HCT116 (cell line): ENCODE results near the gene FAM193A. TPM values are rescaled to one million over a fixed set of nuclear protein-coding genes. Genes with fewer than 3 reads are reported as not detected.

Experiments used
- ATAC-seq: fragments of 200-7000 bp; cut with Tn5 transposase; 2 replicates; pipeline ENCODE4 v1.9.1; 2020; ENCODE audit warnings: mild to moderate bottlenecking, moderate library complexity
- BruUV-seq: library from RNA; stranded (reverse); fragments of 400-500 nt; replicated peaks from 2 replicates; lab custom pipeline; 2021; lab: Mats Ljungman, UMichigan
- CTCF ChIA-PET: fragments of 300-600 bp; sonication (Branson Sonifier 250); formaldehyde crosslinking; loops from one replicate; lab custom pipeline; 2021; ENCODE audit warnings: antibody characterized with exemption; lab: Charles Lee
- POLR2A ChIA-PET: fragments of 300-600, 350-600 bp; sonication (Branson Sonifier 250); formaldehyde crosslinking; loops from one replicate; lab custom pipeline; 2021; ENCODE audit warnings: antibody characterized with exemption; lab: Charles Lee
- RAD21 ChIA-PET, 2 experiments: fragments of 300-600 bp; sonication (Branson Sonifier 250); formaldehyde crosslinking; loops; one replicate each; lab custom pipeline; 2023; ENCODE audit warnings: low total read pairs in 2 of 2; ENCODE audit not compliant: uncharacterized antibody in 2 of 2, unreplicated experiment in 2 of 2, low non-redundant PET in 1 of 2; lab: Charles Lee
- DNase-seq: peaks from one replicate; pipeline ENCODE4 v3.0.0-alpha.2; 2010; ENCODE audit warnings: low read depth, low spot score
- H2AFZ ChIP-seq: fragments of 200-600 bp; shearing (Covaris generic), sonication (generic); 2 replicates; pipeline ENCODE4 v1.6.1; 2017; ENCODE audit warnings: low read depth, mixed run types, mixed read lengths, antibody characterized with exemption, low read length; ENCODE audit not compliant: poor library complexity, severe bottlenecking
- H3K27ac ChIP-seq: 2 replicates; pipeline ENCODE4 v1.5.1; 2012; ENCODE audit warnings: low read depth, low read length
- H3K27me3 ChIP-seq: fragments of 200-600 bp; sonication (generic); 2 replicates; pipeline ENCODE4 v1.6.1; 2016; ENCODE audit warnings: mixed run types, low read length, mixed read lengths; ENCODE audit not compliant: insufficient read depth
- H3K36me3 ChIP-seq, 2 experiments: fragments of 200-500 bp in 1 of 2; fragments of 200-600 bp in 1 of 2; sonication (Bioruptor generic) in 1 of 2; sonication (generic) in 1 of 2; 2 replicates each; pipeline versions ENCODE4 v1.5.1 to v1.6.1; 2014 to 2016; ENCODE audit warnings: low read length in 2 of 2, inconsistent platforms in 1 of 2, mixed read lengths in 1 of 2, mixed run types in 1 of 2; ENCODE audit not compliant: insufficient read depth in 2 of 2, control insufficient read depth in 1 of 2
- H3K4me1 ChIP-seq, 2 experiments: fragments of 200-600 bp in 1 of 2; sonication (generic) in 1 of 2; 2 replicates each; pipeline versions ENCODE4 v1.5.1 to v1.6.1; 2012 to 2017; ENCODE audit warnings: low read length in 2 of 2, inconsistent platforms in 1 of 2, mild to moderate bottlenecking in 1 of 2, mixed read lengths in 1 of 2, mixed run types in 1 of 2, moderate library complexity in 1 of 2; ENCODE audit not compliant: insufficient read depth in 2 of 2, control insufficient read depth in 1 of 2
- H3K4me2 ChIP-seq: fragments of 200-600 bp; sonication (generic); 2 replicates; pipeline ENCODE4 v1.6.1; 2017; ENCODE audit warnings: mixed run types, low read length, mixed read lengths
- H3K4me3 ChIP-seq, 2 experiments: fragments of 200-600 bp in 1 of 2; sonication (generic) in 1 of 2; replicated peaks in 1 of 2; 2 replicates each; pipeline ENCODE4 v1.5.1; 2011 to 2016; ENCODE audit warnings: low read length in 2 of 2, control low read depth in 1 of 2, low read depth in 1 of 2, mild to moderate bottlenecking in 1 of 2, mixed read lengths in 1 of 2, mixed run types in 1 of 2
- H3K79me2 ChIP-seq: fragments of 200-600 bp; sonication (generic); 2 replicates; pipeline ENCODE4 v1.6.1; 2017; ENCODE audit warnings: mild to moderate bottlenecking, mixed run types, low read length, moderate library complexity, mixed read lengths; ENCODE audit not compliant: insufficient read depth
- H3K9ac ChIP-seq: fragments of 200-600 bp; sonication (generic); 2 replicates; pipeline ENCODE4 v1.6.1; 2016; ENCODE audit warnings: low read length, mixed read lengths
- H3K9me2 ChIP-seq: fragments of 200-600 bp; sonication (generic), shearing (Covaris generic); 2 replicates; pipeline ENCODE4 v1.6.1; 2017; ENCODE audit warnings: mixed run types, mild to moderate bottlenecking, moderate library complexity; ENCODE audit not compliant: insufficient read depth
- H3K9me3 ChIP-seq, 2 experiments: fragments of 200-500 bp in 1 of 2; fragments of 200-600 bp in 1 of 2; sonication (Bioruptor generic) in 1 of 2; sonication (generic) in 1 of 2; 2 replicates each; pipeline ENCODE4 v1.6.1; 2014 to 2017; ENCODE audit warnings: low read length in 2 of 2, mixed read lengths in 2 of 2, inconsistent platforms in 1 of 2, low read depth in 1 of 2, mild to moderate bottlenecking in 1 of 2, mixed run types in 1 of 2, moderate library complexity in 1 of 2; ENCODE audit not compliant: control insufficient read depth in 1 of 2, insufficient read depth in 1 of 2
- H4K20me1 ChIP-seq: fragments of 200-600 bp; sonication (generic), shearing (Covaris generic); 2 replicates; pipeline ENCODE4 v1.6.1; 2017; ENCODE audit warnings: mixed run types, mild to moderate bottlenecking, moderate library complexity; ENCODE audit not compliant: insufficient read depth
- CBX3 ChIP-seq: IDR thresholded peaks from 2 replicates; pipeline ENCODE4 v1.6.1; 2012; ENCODE audit warnings: low read depth
- CEBPB ChIP-seq: IDR thresholded peaks from 2 replicates; pipeline ENCODE4 v1.6.1; 2012; ENCODE audit warnings: low read depth
- ELF1 ChIP-seq: IDR thresholded peaks from 2 replicates; pipeline ENCODE4 v1.6.1; 2012; ENCODE audit warnings: low read depth, borderline replicate concordance
- EZH2 ChIP-seq: fragments of 200-600 bp; sonication (generic); IDR thresholded peaks from 2 replicates; pipeline ENCODE4 v1.6.1; 2017; ENCODE audit warnings: antibody characterized with exemption, mixed run types
- POLR2A ChIP-seq: IDR thresholded peaks from 2 replicates; pipeline ENCODE4 v1.7.0; 2011; ENCODE audit warnings: borderline replicate concordance; ENCODE audit not compliant: insufficient read depth, insufficient read length; ENCODE audit errors: extremely low read depth
- RAD21 ChIP-seq: IDR thresholded peaks from 2 replicates; pipeline ENCODE4 v1.6.1; 2012; ENCODE audit warnings: low read depth, mild to moderate bottlenecking
- SP1 ChIP-seq: IDR thresholded peaks from 2 replicates; pipeline ENCODE4 v1.6.1; 2012; ENCODE audit warnings: low read depth
- SRF ChIP-seq: IDR thresholded peaks from 2 replicates; pipeline ENCODE4 v1.6.1; 2012; ENCODE audit warnings: low read depth
- intact Hi-C: fragments of 100-400 bp; cut with micrococcal nuclease; formaldehyde crosslinking; loops from 2 replicates; pipeline ENCODE4 v1.10.0; 2022
- total RNA-seq: library from RNA; stranded (reverse); gene quantifications from one replicate; pipeline ENCODE4 v1.2.1, GENCODE V29; 2021; ENCODE audit not compliant: unreplicated experiment
- TF ChIP-seq, protein P1 (sequence below), 3 experiments: fragments of 200-600 bp in 1 of 3; sonication (generic) in 1 of 3; IDR thresholded peaks in 2 of 3; conservative IDR thresholded peaks in 1 of 3; 2 replicates each; pipeline ENCODE4 v1.5.1; 2012 to 2017; ENCODE audit warnings: low read depth in 2 of 3, low read length in 2 of 3, antibody characterized with exemption in 1 of 3, borderline replicate concordance in 1 of 3, control low read depth in 1 of 3, mild to moderate bottlenecking in 1 of 3, mixed read lengths in 1 of 3, mixed run types in 1 of 3, moderate library complexity in 1 of 3; ENCODE audit not compliant: insufficient read depth in 1 of 3
- TF ChIP-seq, protein P2 (sequence below): IDR thresholded peaks from 2 replicates; pipeline ENCODE4 v1.6.1; 2012

The FAM193A gene
- total RNA-seq, 1 experiment from 2014 or later, result 15.7 TPM

DNA sequence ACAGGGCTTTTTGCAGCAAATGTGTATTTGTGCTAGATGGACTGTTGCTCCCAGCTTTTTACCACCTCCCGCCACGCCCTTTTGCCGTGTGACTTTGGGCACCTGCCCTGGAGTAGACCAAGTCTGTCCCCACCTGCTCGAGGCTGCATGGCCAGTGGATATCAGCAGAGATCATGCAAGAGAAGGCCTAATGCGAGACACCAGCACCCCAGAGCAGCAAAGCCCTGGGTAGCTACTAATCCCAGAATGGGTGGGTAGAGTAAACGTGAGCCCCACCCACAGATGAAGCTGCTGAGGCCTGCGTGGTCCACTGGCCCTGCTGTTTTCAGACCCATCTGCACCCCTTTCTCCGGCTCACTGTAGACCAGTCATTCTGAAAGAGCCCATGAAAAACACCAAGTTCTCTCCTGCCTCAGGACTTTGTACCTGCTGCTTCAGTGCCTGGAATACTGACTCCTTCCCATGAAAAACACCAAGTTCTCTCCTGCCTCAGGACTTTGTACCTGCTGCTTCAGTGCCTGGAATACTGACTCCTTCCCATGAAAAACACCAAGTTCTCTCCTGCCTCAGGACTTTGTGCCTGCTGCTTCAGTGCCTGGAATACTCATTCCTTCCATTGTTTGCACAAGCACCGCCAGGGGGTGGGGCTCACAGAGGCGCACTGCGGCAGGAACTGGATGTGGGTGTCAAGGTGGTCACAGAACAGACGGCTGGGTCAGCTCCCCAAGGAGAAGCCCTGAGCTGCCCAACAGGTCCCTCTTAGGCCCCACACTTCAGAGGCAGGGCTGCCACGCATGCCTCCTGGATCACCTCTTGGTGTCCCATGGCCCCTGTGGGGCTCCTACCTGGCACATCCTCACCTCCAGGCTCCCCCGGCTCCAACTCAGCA lies 224.8 kb downstream of the FAM193A start:
- RAD21 ChIA-PET, result no interaction called here
- no peak overlapping the region for H3K9ac ChIP-seq
- no peak overlapping the region for H2AFZ ChIP-seq
- TF ChIP-seq, protein P1, sequence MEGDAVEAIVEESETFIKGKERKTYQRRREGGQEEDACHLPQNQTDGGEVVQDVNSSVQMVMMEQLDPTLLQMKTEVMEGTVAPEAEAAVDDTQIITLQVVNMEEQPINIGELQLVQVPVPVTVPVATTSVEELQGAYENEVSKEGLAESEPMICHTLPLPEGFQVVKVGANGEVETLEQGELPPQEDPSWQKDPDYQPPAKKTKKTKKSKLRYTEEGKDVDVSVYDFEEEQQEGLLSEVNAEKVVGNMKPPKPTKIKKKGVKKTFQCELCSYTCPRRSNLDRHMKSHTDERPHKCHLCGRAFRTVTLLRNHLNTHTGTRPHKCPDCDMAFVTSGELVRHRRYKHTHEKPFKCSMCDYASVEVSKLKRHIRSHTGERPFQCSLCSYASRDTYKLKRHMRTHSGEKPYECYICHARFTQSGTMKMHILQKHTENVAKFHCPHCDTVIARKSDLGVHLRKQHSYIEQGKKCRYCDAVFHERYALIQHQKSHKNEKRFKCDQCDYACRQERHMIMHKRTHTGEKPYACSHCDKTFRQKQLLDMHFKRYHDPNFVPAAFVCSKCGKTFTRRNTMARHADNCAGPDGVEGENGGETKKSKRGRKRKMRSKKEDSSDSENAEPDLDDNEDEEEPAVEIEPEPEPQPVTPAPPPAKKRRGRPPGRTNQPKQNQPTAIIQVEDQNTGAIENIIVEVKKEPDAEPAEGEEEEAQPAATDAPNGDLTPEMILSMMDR (IDR thresholded peaks at IDR 0.05 in 2 of 3, conservative IDR thresholded peaks at IDR 0.05 in 1 of 3; ENCODE audit: borderline replicate concordance in 1 of 3, insufficient read depth in 1 of 3, low read depth in 2 of 3, low read length in 2 of 3), result peak in 2 of 3 experiments; percentile 26 to 29; a peak in 1 of 6 replicates
- TF ChIP-seq SP1, result no peak
- TF ChIP-seq, all 23 proteins: peak for 1
- Histone ChIP-seq H3K4me2 (peak overlapping the region; percentile 43), H3K36me3 (no peaks in the 10 kb centered on the region), H4K20me1 (no peaks in the 10 kb centered on the region), H3K27ac (peak overlapping the region; percentile 17; the same call in 1 of the 2 replicates), H3K9me3 (no peaks in the 10 kb centered on the region), H3K4me3 (no peak overlapping the region), H3K9me2 (no peaks in the 10 kb centered on the region), H3K79me2 (no peaks in the 10 kb centered on the region), H3K27me3 (no peaks in the 10 kb centered on the region), H3K4me1 (peaks cover 18 to 36% of the 10 kb centered on the region in 2 experiments)
- POLR2A ChIA-PET, result interaction anchor here (0.9 kb wide), 1 partner anchor 174 kb away, joined by 3 read pairs; no protein-coding TSS in a partner anchor
- no TSS peak for BruUV-seq
- intact Hi-C loops, result no loop called here
- DNase-seq (no peak), ATAC-seq (peak; percentile 55)
- CTCF ChIA-PET, result interaction anchor here (1.3 kb wide), 1 partner anchor 248 kb away, joined by 3 read pairs; no protein-coding TSS in a partner anchor

DNA sequence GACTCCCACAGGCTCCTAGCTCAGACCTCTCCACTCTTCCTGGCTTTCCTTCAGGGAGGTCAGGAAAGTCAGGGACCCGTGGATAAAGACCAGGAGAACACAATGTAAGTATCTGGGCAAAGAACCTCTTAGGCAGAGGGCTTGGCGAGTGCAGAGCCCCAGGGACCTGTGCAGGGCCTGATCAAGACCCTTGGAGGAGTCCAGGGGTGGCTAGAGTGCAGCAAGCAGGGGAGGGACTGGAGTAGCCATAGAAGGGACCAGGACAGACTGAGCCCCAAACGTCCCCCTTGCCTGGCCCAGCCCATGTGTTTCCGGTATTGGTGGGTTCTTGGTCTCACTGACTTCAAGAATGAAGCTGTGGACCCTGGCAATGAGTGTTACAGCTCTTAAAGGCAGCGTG lies 225.6 kb downstream of the FAM193A start:
- Histone ChIP-seq H3K79me2 (no peaks in the 10 kb centered on the region), H3K27ac (no peak overlapping the region), H3K36me3 (no peaks in the 10 kb centered on the region), H3K9me3 (no peaks in the 10 kb centered on the region), H4K20me1 (no peaks in the 10 kb centered on the region), H3K9me2 (no peaks in the 10 kb centered on the region), H3K27me3 (no peaks in the 10 kb centered on the region), H3K4me2 (peak overlapping the region; percentile 43), H3K4me1 (peaks cover 12 to 30% of the 10 kb centered on the region in 2 experiments), H3K4me3 (no peak overlapping the region), H2AFZ (no peak overlapping the region), H3K9ac (no peak overlapping the region)
- ChIA-PET CTCF (interaction anchor here (1.3 kb wide), 1 partner anchor 248 kb away, joined by 3 read pairs; no protein-coding TSS in a partner anchor), RAD21 (interaction anchor here in 1 of 2 experiments (1.0 kb wide), 1 partner anchor 173 kb away, joined by 3 read pairs; no protein-coding TSS in a partner anchor), POLR2A (interaction anchor here (0.9 kb wide), 1 partner anchor 173 kb away, joined by 3 read pairs; no protein-coding TSS in a partner anchor)
- intact Hi-C loops, result no loop called here
- TF ChIP-seq, protein P2, sequence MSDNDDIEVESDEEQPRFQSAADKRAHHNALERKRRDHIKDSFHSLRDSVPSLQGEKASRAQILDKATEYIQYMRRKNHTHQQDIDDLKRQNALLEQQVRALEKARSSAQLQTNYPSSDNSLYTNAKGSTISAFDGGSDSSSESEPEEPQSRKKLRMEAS, result no peak
- TF ChIP-seq CEBPB, result no peak
- TF ChIP-seq POLR2A, result no peak
- TF ChIP-seq EZH2, result no peak
- TF ChIP-seq RAD21, result no peak
- no peak for TF ChIP-seq CBX3
- TF ChIP-seq SP1, result no peak
- TF ChIP-seq SRF, result no peak
- TF ChIP-seq ELF1, result no peak
- no peak for DNase-seq
- BruUV-seq, result no TSS peak
- ATAC-seq, result no peak
